ENCODE results near the gene COPG1.
A peak's percentile ranks its signal among the peaks of the same experiment; 100 is the strongest.

COPG1 gene

GRCh38 chr3:129316248-129317013, 67.0 kb downstream of the COPG1 start:
- TF ChIP-seq CTCF (IDR thresholded peaks at IDR 0.05; ENCODE audit: low read depth, low read length, missing control alignments), result peak; percentile 51
- in situ Hi-C loops (cut with HindIII; ENCODE audit: low sequenced_read_pairs), result no loop called here
- peak; percentile 50 for DNase-seq (ENCODE audit: low read depth)
- peak overlapping the region; percentile 88 for H3K4me3 ChIP-seq (ENCODE audit: low read depth, low read length)

- in situ Hi-C loops (cut with HindIII; ENCODE audit: low sequenced_read_pairs), result no loop called here
- H3K4me3 ChIP-seq (ENCODE audit: low read depth, low read length), result peak overlapping the region; percentile 88
- TF ChIP-seq CTCF (IDR thresholded peaks at IDR 0.05; ENCODE audit: low read depth, low read length, missing control alignments), result no peak
- DNase-seq (ENCODE audit: low read depth), result no peak
Measured at GRCh38 chr3:129317014-129317771, 67.8 kb downstream of the COPG1 start.

- in situ Hi-C loops (cut with HindIII; ENCODE audit: low sequenced_read_pairs), result no loop called here
- no peak for TF ChIP-seq CTCF (IDR thresholded peaks at IDR 0.05; ENCODE audit: low read depth, low read length, missing control alignments)
- no peak for DNase-seq (ENCODE audit: low read depth)
- H3K4me3 ChIP-seq (ENCODE audit: low read depth, low read length), result no peak overlapping the region
Measured at GRCh38 chr3:129317848-129318247, 68.4 kb downstream of the COPG1 start.

- in situ Hi-C loops (cut with HindIII; ENCODE audit: low sequenced_read_pairs), result no loop called here
- no peak overlapping the region for H3K4me3 ChIP-seq (ENCODE audit: low read depth, low read length)
- no peak for TF ChIP-seq CTCF (IDR thresholded peaks at IDR 0.05; ENCODE audit: low read depth, low read length, missing control alignments)
- DNase-seq (ENCODE audit: low read depth), result no peak
Measured at GRCh38 chr3:129318921-129319320, 69.5 kb downstream of the COPG1 start.

- in situ Hi-C loops (cut with HindIII; ENCODE audit: low sequenced_read_pairs), result no loop called here
- no peak for DNase-seq (ENCODE audit: low read depth)
- no peak for TF ChIP-seq CTCF (IDR thresholded peaks at IDR 0.05; ENCODE audit: low read depth, low read length, missing control alignments)
- no peak overlapping the region for H3K4me3 ChIP-seq (ENCODE audit: low read depth, low read length)
Measured at GRCh38 chr3:129320261-129320660, 70.9 kb downstream of the COPG1 start.

GRCh38 chr3:129320825-129321487, 71.5 kb downstream of the COPG1 start:
- no peak for DNase-seq (ENCODE audit: low read depth)
- in situ Hi-C loops (cut with HindIII; ENCODE audit: low sequenced_read_pairs), result no loop called here
- no peak for TF ChIP-seq CTCF (IDR thresholded peaks at IDR 0.05; ENCODE audit: low read depth, low read length, missing control alignments)
- H3K4me3 ChIP-seq (ENCODE audit: low read depth, low read length), result no peak overlapping the region

All from astrocyte of the cerebellum (primary cell).